ENCODE data around the gene S100A12. TPM values are rescaled to one million over a fixed set of nuclear protein-coding genes. Genes with fewer than 3 reads are reported as not detected.

Gene S100A12
- total RNA-seq, 1 donor from 2014 or later: 22.8 TPM

DNA sequence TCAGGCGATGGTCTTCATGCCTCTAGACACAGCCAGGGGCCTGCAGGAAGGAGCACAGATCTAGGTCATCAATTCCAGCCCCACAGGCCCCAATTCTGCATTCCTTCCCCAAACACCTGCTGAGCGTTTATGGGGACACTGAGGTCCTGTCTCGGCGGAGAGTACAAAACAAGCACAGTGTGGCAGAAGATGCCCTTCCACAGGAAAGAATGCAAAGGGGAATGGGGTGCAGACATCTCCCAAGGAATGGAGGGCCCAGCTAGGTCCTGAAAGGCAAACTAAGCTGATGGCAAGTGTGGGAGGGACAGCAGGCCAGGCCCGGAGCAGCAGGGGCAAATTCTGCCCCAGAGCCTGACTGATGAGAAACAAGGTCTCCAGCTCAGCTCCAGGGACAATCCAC lies 19.0 kb upstream of the S100A12 start:
- no peak for DNase-seq
- Histone ChIP-seq H3K27ac (no peak overlapping the region), H3K9me3 (no peaks in the 10 kb centered on the region)

DNA sequence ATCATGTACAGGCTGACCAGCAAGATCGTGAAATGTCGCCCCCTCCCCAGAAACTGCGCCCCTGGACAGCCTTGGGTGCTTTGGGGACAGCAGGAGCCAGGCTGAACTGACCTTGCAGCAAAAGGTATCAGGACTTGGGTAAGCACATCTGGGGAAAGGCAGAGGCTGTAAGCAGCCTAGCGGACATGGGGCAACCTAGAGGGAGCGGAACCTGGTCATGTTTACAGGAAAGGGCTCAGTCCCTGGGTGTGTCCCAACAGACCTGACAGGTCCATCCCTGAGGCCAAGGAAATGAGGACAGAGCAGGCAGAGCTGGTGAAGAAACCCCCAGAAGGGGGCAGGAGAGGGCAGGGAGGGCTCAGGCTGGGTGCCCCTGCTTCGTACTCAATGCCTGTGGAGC lies 18.5 kb upstream of the S100A12 start:
- Histone ChIP-seq H3K36me3 (no peaks in the 10 kb centered on the region), H3K9me3 (no peaks in the 10 kb centered on the region), H3K4me1 (no peaks in the 10 kb centered on the region), H3K27me3 (no peaks in the 10 kb centered on the region), H3K4me3 (no peak overlapping the region), H3K27ac (no peak overlapping the region)
- DNase-seq (no peak), ATAC-seq (peak; percentile 43)
- intact Hi-C loops (cut with DNase I): no loop called here
- TF ChIP-seq CTCF (IDR thresholded peaks at IDR 0.05): no peak

More for the DNA sequence above, 19.0 kb upstream of the S100A12 start:
- H3K4me1 ChIP-seq: no peaks in the 10 kb centered on the region
- H3K27me3 ChIP-seq: no peaks in the 10 kb centered on the region
- ATAC-seq: no peak
- no peak for TF ChIP-seq CTCF (IDR thresholded peaks at IDR 0.05)
- intact Hi-C loops (cut with DNase I): no loop called here
- H3K36me3 ChIP-seq: no peaks in the 10 kb centered on the region
- H3K4me3 ChIP-seq: no peak overlapping the region

DNA sequence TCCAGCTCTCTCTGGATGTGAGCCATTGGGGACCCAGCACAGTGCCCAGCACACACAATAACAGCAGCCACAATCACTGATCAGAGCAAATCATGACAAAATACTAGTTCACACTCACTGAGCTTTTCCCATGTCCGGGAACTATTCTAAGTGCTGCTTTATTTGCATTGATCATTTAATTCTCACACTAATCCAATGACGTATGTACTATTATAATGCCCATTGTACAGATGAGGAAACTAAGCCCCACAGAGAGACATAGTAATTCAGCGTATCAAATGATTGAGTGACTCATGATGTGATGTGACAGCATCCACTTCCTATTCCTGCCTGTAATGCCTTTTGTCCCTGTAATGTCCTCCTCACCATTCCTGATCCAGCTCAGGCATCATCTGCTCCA lies 17.4 kb upstream of the S100A12 start:
- ATAC-seq (no peak), DNase-seq (no peak)
- no peaks in the 10 kb centered on the region for H3K36me3 ChIP-seq
- no peak overlapping the region for H3K27ac ChIP-seq
- no peaks in the 10 kb centered on the region for H3K27me3 ChIP-seq
- H3K4me1 ChIP-seq: no peaks in the 10 kb centered on the region
- H3K9me3 ChIP-seq: no peaks in the 10 kb centered on the region
- H3K4me3 ChIP-seq: no peak overlapping the region
- intact Hi-C loops (cut with DNase I): no loop called here
- TF ChIP-seq CTCF (IDR thresholded peaks at IDR 0.05): no peak

DNA sequence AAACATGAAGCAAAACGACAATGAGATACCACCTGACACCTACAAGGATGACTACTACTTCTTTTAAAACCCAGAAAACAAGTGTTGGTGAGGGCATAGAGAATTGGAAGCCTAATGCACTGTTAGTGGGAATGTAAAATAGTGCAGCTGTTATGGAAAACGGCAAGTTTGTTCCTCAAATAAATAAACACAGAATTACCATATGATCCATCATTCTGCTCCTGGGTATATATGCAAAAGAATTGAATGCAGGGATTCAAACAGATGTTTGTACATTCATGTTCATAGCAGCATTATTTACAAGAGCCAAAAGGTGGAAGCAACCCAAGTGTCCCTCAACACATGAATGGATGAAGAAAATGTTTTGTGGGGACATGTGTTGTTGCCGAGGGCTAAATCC lies 16.8 kb upstream of the S100A12 start:
- DNase-seq (no peak), ATAC-seq (no peak)
- intact Hi-C loops (cut with DNase I): no loop called here
- no peak overlapping the region for H3K4me3 ChIP-seq
- H3K4me1 ChIP-seq: no peaks in the 10 kb centered on the region
- no peaks in the 10 kb centered on the region for H3K36me3 ChIP-seq
- no peak for TF ChIP-seq CTCF (IDR thresholded peaks at IDR 0.05)
- no peaks in the 10 kb centered on the region for H3K9me3 ChIP-seq
- H3K27me3 ChIP-seq: no peaks in the 10 kb centered on the region
- H3K27ac ChIP-seq: no peak overlapping the region

DNA sequence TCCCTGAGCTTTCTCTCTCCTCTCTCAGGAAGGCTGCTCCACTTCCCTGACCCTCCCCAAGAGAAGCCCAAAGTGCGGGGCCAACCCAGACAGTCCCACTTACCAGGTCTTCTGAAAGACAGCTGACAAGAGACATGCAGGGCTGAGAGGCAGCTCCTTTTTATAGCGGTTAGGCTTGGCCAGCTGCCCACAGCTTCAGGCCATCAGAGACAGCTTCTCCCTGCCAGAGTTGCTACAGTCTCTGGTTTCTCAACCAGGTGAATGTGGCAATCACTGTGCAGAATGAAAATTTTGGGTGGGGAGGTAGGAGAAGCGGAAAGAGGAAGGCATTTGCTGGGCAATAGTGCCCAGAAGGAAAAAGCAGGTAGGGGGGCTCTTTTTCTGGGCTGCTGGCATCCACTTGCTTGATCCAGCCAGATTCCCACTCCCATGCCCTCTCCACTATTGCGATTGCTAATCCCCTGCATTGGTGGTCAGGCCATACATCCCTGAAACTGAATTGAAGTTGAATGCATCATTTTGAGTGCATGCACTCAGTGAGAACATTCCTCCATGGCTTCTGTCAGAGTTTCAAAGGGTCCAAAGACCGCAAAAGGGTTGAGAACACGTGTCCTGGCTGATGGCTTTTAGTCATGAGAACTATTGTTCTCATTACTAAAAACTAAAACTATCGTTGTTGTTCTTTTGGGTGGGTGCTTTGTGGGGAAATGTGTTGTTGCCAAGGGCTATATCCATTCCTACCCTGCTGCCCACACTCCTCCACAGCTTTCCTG lies 15.7 kb upstream of the S100A12 start, which contains the start of gene S100A8:
Gene S100A8 (minus strand): TSS at position 136 of the 773 bp plus-strand sequence. CDS start 538 bp downstream, outside the sequence.
- Histone ChIP-seq H3K36me3 (no peaks in the 10 kb centered on the region), H3K9me3 (no peaks in the 10 kb centered on the region), H3K4me3 (no peak within 1 kb of the TSS), H3K27me3 (no peaks in the 10 kb centered on the region), H3K27ac (no peak within 1 kb of the TSS), H3K4me1 (no peaks in the 10 kb centered on the region)
- no peak for TF ChIP-seq CTCF (IDR thresholded peaks at IDR 0.05)
- peak; percentile 70 for ATAC-seq
- intact Hi-C loops (cut with DNase I): no loop called here
- DNase-seq: peak; percentile 83

All from upper lobe of right lung (tissue), 1 donor.